Liver (tissue), 9 donors: ENCODE measurements around the gene SLC16A14. TPM values are rescaled to one million over a fixed set of nuclear protein-coding genes. Genes with fewer than 3 reads are reported as not detected.

Experiments
- DNase-seq: peaks from one replicate; pipeline ENCODE4 v3.0.0-alpha.2; 2017; ENCODE audit warnings: low spot score
- H3K27ac ChIP-seq, 2 donors: one replicate each; pipeline ENCODE4 v1.7.0; 2013; ENCODE audit warnings: inconsistent platforms in 2 of 2, low read length in 2 of 2, control low read depth in 1 of 2, low read depth in 1 of 2, mild to moderate bottlenecking in 1 of 2
- H3K27me3 ChIP-seq, 4 donors: one replicate each; pipeline versions ENCODE4 v1.6.1 to v1.7.0; 2013; ENCODE audit warnings: low read length in 3 of 4, inconsistent platforms in 1 of 4, mild to moderate bottlenecking in 1 of 4, moderate library complexity in 1 of 4; ENCODE audit not compliant: control insufficient read depth in 4 of 4, insufficient read depth in 4 of 4
- H3K36me3 ChIP-seq, 4 donors: one replicate each; pipeline versions ENCODE4 v1.6.1 to v1.7.0; 2013; ENCODE audit warnings: low read length in 3 of 4, mild to moderate bottlenecking in 3 of 4, low read depth in 1 of 4, moderate library complexity in 1 of 4; ENCODE audit not compliant: control insufficient read depth in 4 of 4, insufficient read depth in 3 of 4
- H3K4me1 ChIP-seq, 4 donors: one replicate each; pipeline versions ENCODE4 v1.6.1 to v1.7.0; 2013; ENCODE audit warnings: low read length in 3 of 4, mild to moderate bottlenecking in 3 of 4, moderate library complexity in 1 of 4; ENCODE audit not compliant: control insufficient read depth in 4 of 4, insufficient read depth in 4 of 4
- H3K4me3 ChIP-seq, 3 donors: one replicate each; pipeline versions ENCODE4 v1.6.1 to v1.7.0; 2013; ENCODE audit warnings: low read length in 3 of 3, control low read depth in 1 of 3, low read depth in 1 of 3, mild to moderate bottlenecking in 1 of 3
- H3K9ac ChIP-seq, 2 donors: one replicate each; pipeline ENCODE4 v1.7.0; 2013; ENCODE audit warnings: low read length in 2 of 2, mild to moderate bottlenecking in 2 of 2, moderate library complexity in 2 of 2, control low read depth in 1 of 2, low read depth in 1 of 2
- H3K9me3 ChIP-seq, 4 donors: one replicate each; pipeline versions ENCODE4 v1.6.1 to v1.7.0; 2013; ENCODE audit warnings: low read length in 3 of 4; ENCODE audit not compliant: control insufficient read depth in 4 of 4
- ATF3 ChIP-seq: IDR thresholded peaks from 2 replicates; pipeline ENCODE4 v1.6.1; 2016; ENCODE audit warnings: antibody characterized with exemption
- CTCF ChIP-seq: fragments of 150-350 bp; IDR thresholded peaks from 2 replicates; pipeline ENCODE4 v1.5.1; 2017; ENCODE audit warnings: improper control_type of control experiment, low read depth, low read length; ENCODE audit not compliant: missing input control
- EGR1 ChIP-seq, 2 donors: IDR thresholded peaks; 2 replicates each; pipeline ENCODE4 v1.6.1; 2016 to 2018; ENCODE audit warnings: antibody characterized with exemption in 2 of 2, low read depth in 2 of 2
- FOXA1 ChIP-seq: IDR thresholded peaks from 2 replicates; pipeline ENCODE4 v1.6.1; 2016; ENCODE audit warnings: antibody characterized with exemption
- FOXA2 ChIP-seq: IDR thresholded peaks from 2 replicates; pipeline ENCODE4 v1.6.1; 2016; ENCODE audit warnings: antibody characterized with exemption
- HNF4A ChIP-seq, 2 donors: conservative IDR thresholded peaks; 2 replicates each; pipeline ENCODE4 v1.6.1; 2016; ENCODE audit warnings: antibody characterized with exemption in 2 of 2, mild to moderate bottlenecking in 2 of 2
- JUND ChIP-seq, 2 donors: IDR thresholded peaks; 2 replicates each; pipeline ENCODE4 v1.6.1; 2016; ENCODE audit warnings: antibody characterized with exemption in 2 of 2
- MAX ChIP-seq: IDR thresholded peaks from 2 replicates; pipeline ENCODE4 v1.6.1; 2016; ENCODE audit warnings: antibody characterized with exemption
- NR2F2 ChIP-seq: IDR thresholded peaks from 2 replicates; pipeline ENCODE4 v1.6.1; 2016; ENCODE audit warnings: antibody characterized with exemption
- REST ChIP-seq: IDR thresholded peaks from 2 replicates; pipeline ENCODE4 v1.6.1; 2016; ENCODE audit warnings: antibody characterized with exemption, mild to moderate bottlenecking
- RXRA ChIP-seq, 2 donors: IDR thresholded peaks; 2 replicates each; pipeline ENCODE4 v1.6.1; 2017 to 2018; ENCODE audit warnings: antibody characterized with exemption in 2 of 2, mild to moderate bottlenecking in 1 of 2
- SP1 ChIP-seq: IDR thresholded peaks from 2 replicates; pipeline ENCODE4 v1.6.1; 2018; ENCODE audit warnings: antibody characterized with exemption, mild to moderate bottlenecking
- YY1 ChIP-seq: IDR thresholded peaks from 2 replicates; pipeline ENCODE4 v1.6.1; 2016; ENCODE audit warnings: antibody characterized with exemption, mild to moderate bottlenecking
- ZBTB33 ChIP-seq: IDR thresholded peaks from 2 replicates; pipeline ENCODE4 v1.6.1; 2016; ENCODE audit warnings: antibody characterized with exemption
- WGBS: extraction: QIAGEN DNeasy Blood & Tissue Kit; methylation state at CpG from one replicate; pipeline ENCODE4 v1.1.7; 2013; 5-methylcytosine and 5-hydroxymethylcytosine counted together
- polyA plus RNA-seq, 2 donors: library from polyadenylated mRNA; stranded (reverse) in 1 of 2; unstranded in 1 of 2; fragments of 200-250 nt in 1 of 2; fragments of >200 nt in 1 of 2; fragmentation: Nextera tagmentation in 1 of 2; extraction: Ambion mirVana in 1 of 2; gene quantifications; one replicate each; pipeline versions ENCODE4 v1.2.1 to v1.2.3, GENCODE V29; 2013 to 2015
- total RNA-seq, 2 donors: library from RNA; depleted of rRNA; stranded (reverse); fragments of >200 nt; gene quantifications; one replicate each; pipeline ENCODE4 v1.2.3, GENCODE V29; 2014
- donor health status: healthy.
- donor health status: healthy.
- donor health status: healthy.
- donor health status: healthy.
- donor health status: healthy.

The SLC16A14 gene
- total and polyA plus RNA-seq, 4 donors, result 0.28 to 3.7 (median 1.1) TPM

- H3K27me3 ChIP-seq, result no peaks in the 10 kb centered on the region
- H3K27ac ChIP-seq, result no peak overlapping the region
- TF ChIP-seq YY1 (no peak), ZBTB33 (no peak), NR2F2 (no peak), MAX (no peak), FOXA2 (no peak), CTCF (no peak), REST (no peak), EGR1 (IDR thresholded peaks at IDR 0.05; ENCODE audit: low read depth in 2 of 2) (no peak)
- H3K4me3 ChIP-seq, result no peak overlapping the region
- no peak for DNase-seq
- no peaks in the 10 kb centered on the region for H3K9me3 ChIP-seq
- H3K9ac ChIP-seq, result no peak overlapping the region
- WGBS, result 85% methylated on average over 2 of the region's 2 CpGs
- H3K4me1 ChIP-seq, result peaks cover 0 to 6% (median 2%) of the 10 kb centered on the region in 4 donors
- no peaks in the 10 kb centered on the region for H3K36me3 ChIP-seq
Observed at GRCh38 chr2:230053753-230054478, 14.8 kb downstream of the SLC16A14 start.

- Histone ChIP-seq H3K4me1 (peaks cover 0 to 6% (median 2%) of the 10 kb centered on the region in 4 donors), H3K27me3 (no peaks in the 10 kb centered on the region), H3K36me3 (no peaks in the 10 kb centered on the region), H3K4me3 (no peak overlapping the region), H3K9ac (no peak overlapping the region), H3K9me3 (no peaks in the 10 kb centered on the region), H3K27ac (no peak overlapping the region)
- DNase-seq, result no peak
- peak; percentile 67 for TF ChIP-seq NR2F2
- no peak for TF ChIP-seq ZBTB33
- peak; percentile 32 for TF ChIP-seq REST
- TF ChIP-seq ATF3, result peak; percentile 59
- TF ChIP-seq YY1, result no peak
- TF ChIP-seq EGR1 (IDR thresholded peaks at IDR 0.05; ENCODE audit: low read depth in 2 of 2), result peak in 1 of 2 donors; percentile 85
- peak; percentile 35 for TF ChIP-seq SP1
- TF ChIP-seq RXRA (IDR thresholded peaks at IDR 0.05), result peak; percentile 34 to 55
- TF ChIP-seq HNF4A (conservative IDR thresholded peaks at IDR 0.05), result peak; percentile 53 to 79
- TF ChIP-seq JUND (IDR thresholded peaks at IDR 0.05), result peak; percentile 92 to 98
- TF ChIP-seq FOXA1, result no peak
- 43% methylated on average over 2 of the region's 2 CpGs for WGBS
Observed at GRCh38 chr2:230052299-230052698, 16.4 kb downstream of the SLC16A14 start.
